Choroid plexus epithelial cell (primary cell): ENCODE measurements around the gene HSD17B1.
"Not testable (repeated sequence)": the region's sequence is repeated elsewhere in the genome, so short reads cannot be mapped to it uniquely, and the experiment has no call there.

Experiments
- DNase-seq: peaks from one replicate; pipeline ENCODE4 v3.0.0-alpha.2; 2010; ENCODE audit warnings: low read depth
- H3K4me3 ChIP-seq: 2 replicates; pipeline ENCODE4 v1.5.1; 2011; ENCODE audit warnings: low read depth, mild to moderate bottlenecking, control low read depth, low read length, moderate library complexity
- TF ChIP-seq, protein P1 (sequence below): conservative IDR thresholded peaks from 2 replicates; pipeline ENCODE4 v1.5.1; 2011; ENCODE audit warnings: low read depth, mild to moderate bottlenecking, control low read depth, inconsistent platforms, low read length, moderate library complexity

HSD17B1 gene

DNA sequence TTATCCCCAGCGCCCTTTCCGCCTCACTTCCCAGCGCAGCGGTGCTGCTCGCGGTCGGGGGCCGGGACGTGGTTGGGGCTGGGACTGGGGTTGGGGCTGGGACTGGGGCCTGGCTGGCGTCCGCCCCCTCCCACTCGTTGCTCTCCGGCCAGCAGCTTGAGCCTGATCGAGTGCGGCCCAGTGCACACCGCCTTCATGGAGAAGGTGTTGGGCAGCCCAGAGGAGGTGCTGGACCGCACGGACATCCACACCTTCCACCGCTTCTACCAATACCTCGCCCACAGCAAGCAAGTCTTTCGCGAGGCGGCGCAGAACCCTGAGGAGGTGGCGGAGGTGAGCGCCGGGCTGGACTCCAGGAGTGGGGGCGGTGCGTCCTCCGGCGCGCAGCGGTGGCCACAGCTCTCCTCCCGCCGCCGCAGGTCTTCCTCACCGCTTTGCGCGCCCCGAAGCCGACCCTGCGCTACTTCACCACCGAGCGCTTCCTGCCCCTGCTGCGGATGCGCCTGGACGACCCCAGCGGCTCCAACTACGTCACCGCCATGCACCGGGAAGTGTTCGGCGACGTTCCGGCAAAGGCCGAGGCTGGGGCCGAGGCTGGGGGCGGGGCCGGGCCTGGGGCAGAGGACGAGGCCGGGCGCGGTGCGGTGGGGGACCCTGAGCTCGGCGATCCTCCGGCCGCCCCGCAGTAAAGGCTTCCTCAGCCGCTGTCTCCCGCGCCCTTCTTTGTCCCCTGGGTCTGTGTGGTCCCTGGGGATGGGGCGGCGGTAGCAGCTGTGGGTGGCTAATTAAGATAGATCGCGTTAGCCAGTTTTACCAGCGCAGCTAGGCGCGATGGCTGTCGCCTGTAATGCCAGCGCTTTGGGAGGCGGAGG is 1.8 kb downstream of the HSD17B1 start:
- TF ChIP-seq, protein P1, sequence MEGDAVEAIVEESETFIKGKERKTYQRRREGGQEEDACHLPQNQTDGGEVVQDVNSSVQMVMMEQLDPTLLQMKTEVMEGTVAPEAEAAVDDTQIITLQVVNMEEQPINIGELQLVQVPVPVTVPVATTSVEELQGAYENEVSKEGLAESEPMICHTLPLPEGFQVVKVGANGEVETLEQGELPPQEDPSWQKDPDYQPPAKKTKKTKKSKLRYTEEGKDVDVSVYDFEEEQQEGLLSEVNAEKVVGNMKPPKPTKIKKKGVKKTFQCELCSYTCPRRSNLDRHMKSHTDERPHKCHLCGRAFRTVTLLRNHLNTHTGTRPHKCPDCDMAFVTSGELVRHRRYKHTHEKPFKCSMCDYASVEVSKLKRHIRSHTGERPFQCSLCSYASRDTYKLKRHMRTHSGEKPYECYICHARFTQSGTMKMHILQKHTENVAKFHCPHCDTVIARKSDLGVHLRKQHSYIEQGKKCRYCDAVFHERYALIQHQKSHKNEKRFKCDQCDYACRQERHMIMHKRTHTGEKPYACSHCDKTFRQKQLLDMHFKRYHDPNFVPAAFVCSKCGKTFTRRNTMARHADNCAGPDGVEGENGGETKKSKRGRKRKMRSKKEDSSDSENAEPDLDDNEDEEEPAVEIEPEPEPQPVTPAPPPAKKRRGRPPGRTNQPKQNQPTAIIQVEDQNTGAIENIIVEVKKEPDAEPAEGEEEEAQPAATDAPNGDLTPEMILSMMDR, result no peak
- H3K4me3 ChIP-seq, result peak overlapping the region; percentile 85
- DNase-seq, result peak; percentile 82

GRCh38 chr17:42555122-42555622 is 2.4 kb downstream of the HSD17B1 start:
- DNase-seq, result no peak
- TF ChIP-seq, protein P1, result no peak
- H3K4me3 ChIP-seq, result peak overlapping the region; percentile 85

DNA sequence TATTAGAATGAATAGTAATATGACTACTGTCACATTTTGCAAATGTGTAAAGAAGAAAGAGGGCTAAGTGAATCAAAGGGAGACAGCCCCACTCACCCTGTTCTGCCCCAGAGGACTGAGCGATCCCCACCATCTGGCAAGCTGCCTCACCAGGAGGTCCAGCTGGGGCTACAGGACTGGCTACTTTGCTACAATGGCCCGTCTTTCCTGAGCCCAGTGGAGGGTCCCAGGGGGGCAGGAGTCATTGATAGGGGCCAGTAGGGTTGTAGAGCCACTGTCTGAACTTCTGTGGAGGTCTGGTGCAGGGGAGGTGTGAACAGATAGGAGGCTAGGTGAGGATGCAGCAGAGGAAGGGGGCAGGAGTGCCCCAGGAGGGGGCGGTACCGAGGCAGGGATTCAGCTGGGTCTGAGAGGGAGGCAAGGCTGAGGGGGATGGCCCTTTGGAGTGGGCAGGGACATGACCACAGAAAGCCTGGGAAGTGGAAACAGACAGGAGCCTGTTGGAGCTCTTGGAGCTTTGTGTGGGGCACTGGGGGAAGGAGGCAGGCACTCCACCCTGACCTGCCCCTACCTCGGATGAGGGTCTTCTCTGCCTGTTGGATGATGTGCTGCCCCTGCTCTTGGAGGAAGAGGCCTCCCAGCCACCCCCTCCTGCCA is 3.4 kb downstream of the HSD17B1 start:
- TF ChIP-seq, protein P1, result peak; percentile 22

DNA sequence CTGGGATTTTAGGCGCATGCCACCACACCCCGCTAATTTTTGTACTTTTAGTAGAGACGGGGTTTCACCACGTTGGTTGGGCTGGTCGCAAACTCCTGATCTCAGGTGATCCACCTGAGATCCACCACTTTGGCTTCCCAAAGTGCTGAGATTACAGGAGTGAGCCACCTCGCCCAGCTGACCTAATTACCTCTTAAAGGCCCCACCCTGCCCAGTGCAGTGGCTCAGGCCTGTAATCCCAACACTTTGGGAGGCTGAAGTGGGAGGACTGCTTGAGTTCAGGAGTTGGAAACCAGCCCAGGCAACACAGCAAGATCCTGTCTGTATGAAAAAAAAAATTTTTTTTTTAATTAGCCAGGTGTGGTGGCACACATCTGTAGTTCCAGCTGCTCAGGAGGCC is 6.4 kb downstream of the HSD17B1 start:
- DNase-seq, result no peak
- H3K4me3 ChIP-seq, result no peak overlapping the region
- TF ChIP-seq, protein P1, result no peak

More for the DNA sequence above, 3.4 kb downstream of the HSD17B1 start:
- DNase-seq, H3K4me3 ChIP-seq: not testable (repeated sequence)

DNA sequence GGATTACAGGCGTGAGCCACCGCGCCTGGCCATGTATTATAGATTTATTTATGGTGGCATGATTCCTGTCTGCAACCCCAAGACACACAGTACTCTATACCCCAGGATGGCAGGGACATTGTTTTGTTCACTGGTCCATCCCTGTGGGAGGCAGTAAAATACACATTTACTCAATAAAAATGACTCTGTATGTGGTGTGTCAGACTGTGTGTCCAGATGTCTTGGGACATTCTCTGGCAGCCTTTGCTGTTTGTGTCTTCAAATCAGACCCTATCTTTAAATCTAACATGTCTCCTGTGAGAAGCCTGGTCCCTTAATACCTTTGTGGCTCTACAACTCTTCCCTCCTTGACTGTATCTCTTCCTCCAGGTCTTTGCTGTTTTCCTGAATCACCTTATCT is 7.5 kb downstream of the HSD17B1 start:
- TF ChIP-seq, protein P1, result no peak
- H3K4me3 ChIP-seq, result no peak overlapping the region
- no peak for DNase-seq

GRCh38 chr17:42561897-42562387 is 9.2 kb downstream of the HSD17B1 start, which contains the start of gene COASY:
Gene COASY, plus strand, starts transcription at chr17:42562148. Its CDS starts 475 bp downstream, at chr17:42562623.
- peak within 1 kb of the TSS; percentile 88 for H3K4me3 ChIP-seq
- peak; percentile 99 for DNase-seq
- TF ChIP-seq, protein P1, result no peak
